GM12801 (cell line): ENCODE measurements around the gene COQ7.
A peak's percentile ranks its signal among the peaks of the same experiment; 100 is the strongest.

Source experiments
- TF ChIP-seq, protein P1 (sequence below): IDR thresholded peaks from one replicate; pipeline ENCODE4 v1.5.1; 2011; ENCODE audit warnings: control low read depth; ENCODE audit not compliant: insufficient read length; ENCODE audit errors: extremely low read depth

The COQ7 gene

GRCh38 chr16:19040400-19040799, 27.0 kb upstream of the COQ7 start:
- TF ChIP-seq, protein P1, sequence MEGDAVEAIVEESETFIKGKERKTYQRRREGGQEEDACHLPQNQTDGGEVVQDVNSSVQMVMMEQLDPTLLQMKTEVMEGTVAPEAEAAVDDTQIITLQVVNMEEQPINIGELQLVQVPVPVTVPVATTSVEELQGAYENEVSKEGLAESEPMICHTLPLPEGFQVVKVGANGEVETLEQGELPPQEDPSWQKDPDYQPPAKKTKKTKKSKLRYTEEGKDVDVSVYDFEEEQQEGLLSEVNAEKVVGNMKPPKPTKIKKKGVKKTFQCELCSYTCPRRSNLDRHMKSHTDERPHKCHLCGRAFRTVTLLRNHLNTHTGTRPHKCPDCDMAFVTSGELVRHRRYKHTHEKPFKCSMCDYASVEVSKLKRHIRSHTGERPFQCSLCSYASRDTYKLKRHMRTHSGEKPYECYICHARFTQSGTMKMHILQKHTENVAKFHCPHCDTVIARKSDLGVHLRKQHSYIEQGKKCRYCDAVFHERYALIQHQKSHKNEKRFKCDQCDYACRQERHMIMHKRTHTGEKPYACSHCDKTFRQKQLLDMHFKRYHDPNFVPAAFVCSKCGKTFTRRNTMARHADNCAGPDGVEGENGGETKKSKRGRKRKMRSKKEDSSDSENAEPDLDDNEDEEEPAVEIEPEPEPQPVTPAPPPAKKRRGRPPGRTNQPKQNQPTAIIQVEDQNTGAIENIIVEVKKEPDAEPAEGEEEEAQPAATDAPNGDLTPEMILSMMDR: no peak

DNA sequence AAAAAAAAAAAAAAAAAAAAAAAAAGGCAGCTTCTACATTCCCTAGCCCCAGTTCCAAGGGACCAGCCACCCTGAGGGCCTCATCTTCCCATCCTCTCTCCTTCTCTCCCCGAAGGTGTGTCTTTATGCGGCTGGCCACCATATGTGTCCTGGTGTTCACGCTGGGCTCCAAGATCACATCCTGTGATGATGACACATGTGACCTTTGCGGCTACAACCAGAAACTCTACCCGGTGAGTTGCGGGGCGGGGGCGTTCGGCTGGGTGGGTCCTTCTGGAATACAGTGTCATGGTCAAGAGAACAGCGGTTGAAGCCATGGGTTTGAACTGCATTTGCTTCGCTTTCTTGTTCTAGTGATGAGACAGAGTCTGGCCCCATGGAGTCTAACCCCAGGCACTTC, 22.6 kb upstream of the COQ7 start:
- TF ChIP-seq, protein P1: no peak

- TF ChIP-seq, protein P1: no peak
Observed at GRCh38 chr16:19046062-19046461, 21.4 kb upstream of the COQ7 start.

DNA sequence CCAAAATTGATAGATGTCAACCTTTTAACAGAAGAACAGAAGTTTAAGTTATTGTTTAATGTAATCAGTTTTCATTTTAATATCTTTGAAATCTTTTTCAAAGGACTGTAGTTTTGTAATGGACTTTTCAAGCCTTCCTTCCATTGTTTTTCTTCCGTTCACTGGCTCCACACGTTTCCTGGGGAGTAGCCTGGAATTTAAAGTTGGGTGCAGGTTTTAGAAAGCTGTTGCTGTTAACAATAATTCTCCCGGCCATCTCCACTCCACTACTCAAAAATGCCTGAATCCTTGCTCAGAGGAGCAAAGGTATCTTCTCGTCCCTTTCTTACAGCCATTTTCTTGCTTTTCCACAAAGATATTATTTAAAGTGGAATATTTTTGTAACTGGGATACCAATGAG, 4.7 kb upstream of the COQ7 start:
- TF ChIP-seq, protein P1: no peak

- TF ChIP-seq, protein P1: no peak
Observed at GRCh38 chr16:19066988-19067348, 446 bp upstream of the COQ7 start.

- TF ChIP-seq, protein P1: no peak
Observed at GRCh38 chr16:19068237-19068815, 912 bp downstream of the COQ7 start.

- TF ChIP-seq, protein P1: peak; percentile 18
Observed at GRCh38 chr16:19071811-19072777, 4.7 kb downstream of the COQ7 start.
